Vagina (tissue), 2 donors: ENCODE data around the gene GLYATL3. TPM values are rescaled to one million over a fixed set of nuclear protein-coding genes. Genes with fewer than 3 reads are reported as not detected.

Experiments used
- DNase-seq, 2 donors: peaks; one replicate each; pipeline ENCODE4 v3.0.0-alpha.2; 2017; ENCODE audit errors: extremely low spot score in 2 of 2
- H3K27ac ChIP-seq: fragments of 200-600 bp; sonication (generic); one replicate; pipeline ENCODE4 v1.5.1; 2019
- H3K27me3 ChIP-seq: fragments of 200-600 bp; sonication (generic); one replicate; pipeline ENCODE4 v1.5.1; 2019
- H3K36me3 ChIP-seq, 2 donors: fragments of 200-600 bp; sonication (generic); one replicate each; pipeline ENCODE4 v1.5.1; 2017 to 2019
- H3K4me1 ChIP-seq: fragments of 200-600 bp; sonication (generic); one replicate; pipeline ENCODE4 v1.5.1; 2019
- H3K4me3 ChIP-seq, 2 donors: fragments of 200-600 bp; sonication (generic); 1 replicate in 1 of 2; 2 replicates in 1 of 2; pipeline ENCODE4 v1.5.1; 2016 to 2019
- H3K9me3 ChIP-seq: fragments of 200-600 bp; sonication (generic); one replicate; pipeline ENCODE4 v1.5.1; 2019
- CTCF ChIP-seq, 3 experiments: fragments of 450-650 bp in 2 of 3; fragments of 200-600 bp in 1 of 3; sonication (generic) in 1 of 3; IDR thresholded peaks; one replicate each; pipeline ENCODE4 v1.5.1; 2017 to 2019; ENCODE audit warnings: antibody characterized with exemption in 3 of 3, mild to moderate bottlenecking in 2 of 3, moderate library complexity in 2 of 3
- POLR2A ChIP-seq, 2 donors: fragments of 450-650 bp; IDR thresholded peaks; one replicate each; pipeline ENCODE4 v1.6.1; 2017; ENCODE audit warnings: antibody characterized with exemption in 2 of 2, mild to moderate bottlenecking in 2 of 2, moderate library complexity in 2 of 2
- POLR2AphosphoS5 ChIP-seq, 2 donors: sonication (generic); formaldehyde crosslinking; IDR thresholded peaks; one replicate each; pipeline ENCODE4 v1.9.0; 2017; ENCODE audit warnings: antibody characterized with exemption in 2 of 2, mild to moderate bottlenecking in 2 of 2, low read depth in 1 of 2; ENCODE audit not compliant: insufficient read depth in 1 of 2
- intact Hi-C: fragments of 100-400 bp; cut with DNase I; formaldehyde crosslinking; loops from one replicate; pipeline ENCODE4 v1.15.1; 2023
- total RNA-seq: library from RNA; depleted of rRNA; stranded (reverse); fragments of >200 nt; gene quantifications from one replicate; pipeline ENCODE4 v1.2.3, GENCODE V29; 2016

GLYATL3 gene
- total RNA-seq, 1 donor from 2014 or later, result not detected

GRCh38 chr6:49514571-49515484 is 15.1 kb downstream of the GLYATL3 start:
- Histone ChIP-seq H3K27me3 (no peaks in the 10 kb centered on the region), H3K36me3 (no peaks in the 10 kb centered on the region), H3K27ac (no peak overlapping the region), H3K4me3 (no peak overlapping the region), H3K4me1 (no peaks in the 10 kb centered on the region), H3K9me3 (no peaks in the 10 kb centered on the region)
- intact Hi-C loops, result no loop called here
- TF ChIP-seq POLR2A (IDR thresholded peaks at IDR 0.05) (no peak), CTCF (IDR thresholded peaks at IDR 0.05) (no peak), POLR2AphosphoS5 (IDR thresholded peaks at IDR 0.05; ENCODE audit: insufficient read depth in 1 of 2, low read depth in 1 of 2) (no peak)
- no peak for DNase-seq

GRCh38 chr6:49515485-49516146 is 15.9 kb downstream of the GLYATL3 start:
- no peak for DNase-seq
- H3K4me1 ChIP-seq, result no peaks in the 10 kb centered on the region
- TF ChIP-seq CTCF (IDR thresholded peaks at IDR 0.05), result no peak
- no peaks in the 10 kb centered on the region for H3K9me3 ChIP-seq
- H3K4me3 ChIP-seq, result no peak overlapping the region
- intact Hi-C loops, result no loop called here
- H3K36me3 ChIP-seq, result no peaks in the 10 kb centered on the region
- no peaks in the 10 kb centered on the region for H3K27me3 ChIP-seq
- no peak overlapping the region for H3K27ac ChIP-seq

- no peaks in the 10 kb centered on the region for H3K9me3 ChIP-seq
- no peaks in the 10 kb centered on the region for H3K4me1 ChIP-seq
- no peak for DNase-seq
- no peaks in the 10 kb centered on the region for H3K36me3 ChIP-seq
- H3K27ac ChIP-seq, result no peak overlapping the region
- intact Hi-C loops, result no loop called here
- no peaks in the 10 kb centered on the region for H3K27me3 ChIP-seq
- TF ChIP-seq POLR2A (IDR thresholded peaks at IDR 0.05) (no peak), POLR2AphosphoS5 (IDR thresholded peaks at IDR 0.05; ENCODE audit: insufficient read depth in 1 of 2, low read depth in 1 of 2) (no peak), CTCF (IDR thresholded peaks at IDR 0.05) (no peak)
- no peak overlapping the region for H3K4me3 ChIP-seq
These were observed 16.4 kb downstream of the GLYATL3 start for GRCh38 chr6:49516147-49516505.

GRCh38 chr6:49517919-49518318 is 18.2 kb downstream of the GLYATL3 start:
- Histone ChIP-seq H3K36me3 (no peaks in the 10 kb centered on the region), H3K4me1 (no peaks in the 10 kb centered on the region), H3K9me3 (no peaks in the 10 kb centered on the region), H3K27me3 (no peaks in the 10 kb centered on the region), H3K4me3 (no peak overlapping the region), H3K27ac (no peak overlapping the region)
- no peak for TF ChIP-seq POLR2AphosphoS5 (IDR thresholded peaks at IDR 0.05; ENCODE audit: insufficient read depth in 1 of 2, low read depth in 1 of 2)
- intact Hi-C loops, result no loop called here
- no peak for DNase-seq

GRCh38 chr6:49519660-49520059 is 19.9 kb downstream of the GLYATL3 start:
- Histone ChIP-seq H3K27ac (no peak overlapping the region), H3K27me3 (no peaks in the 10 kb centered on the region), H3K9me3 (no peaks in the 10 kb centered on the region), H3K36me3 (no peaks in the 10 kb centered on the region), H3K4me3 (no peak overlapping the region), H3K4me1 (no peaks in the 10 kb centered on the region)
- DNase-seq, result no peak
- intact Hi-C loops, result no loop called here
- TF ChIP-seq POLR2AphosphoS5 (IDR thresholded peaks at IDR 0.05; ENCODE audit: insufficient read depth in 1 of 2, low read depth in 1 of 2) (no peak), POLR2A (IDR thresholded peaks at IDR 0.05) (no peak), CTCF (IDR thresholded peaks at IDR 0.05) (no peak)
